ENCODE results near the gene TLDC2. TPM values are rescaled to one million over a fixed set of nuclear protein-coding genes. Genes with fewer than 3 reads are reported as not detected.
A peak's percentile ranks its signal among the peaks of the same experiment; 100 is the strongest.

Gene TLDC2
- total and polyA plus RNA-seq, 2 donors (not counting 1 experiment from before 2014, with no cell fraction given), result under 0.01 to 0.09 TPM

- Histone ChIP-seq H3K9me3 (ENCODE audit: control insufficient read depth, insufficient read depth, low read depth, low read length) (peaks cover 1% of the 10 kb centered on the region), H2AFZ (ENCODE audit: low read length) (no peak overlapping the region), H3K4me2 (ENCODE audit: extremely low read depth, insufficient read depth, low read length) (peak overlapping the region; percentile 63), H3K4me3 (replicated peaks in 1 of 4; ENCODE audit: control extremely low read depth in 1 of 4, insufficient read depth in 1 of 4, low read depth in 3 of 4, low read length in 4 of 4) (no peak overlapping the region), H3K9ac (ENCODE audit: insufficient read depth, low read length) (no peak overlapping the region), H3K4me1 (ENCODE audit: control insufficient read depth, extremely low read depth, insufficient read depth, low read length) (peaks cover 72% of the 10 kb centered on the region), H3K79me2 (ENCODE audit: control insufficient read depth, insufficient read depth, low read length) (peaks cover 98% of the 10 kb centered on the region), H3K27ac (ENCODE audit: insufficient read depth, low read length) (peak overlapping the region; percentile 59), H4K20me1 (ENCODE audit: control insufficient read depth, extremely low read depth, insufficient read depth, low read length) (no peaks in the 10 kb centered on the region), H3K27me3 (ENCODE audit: control insufficient read depth, insufficient read depth, low read length) (no peaks in the 10 kb centered on the region), H3K36me3 (ENCODE audit: control insufficient read depth, insufficient read depth, low read length) (peaks cover 15% of the 10 kb centered on the region)
- TF ChIP-seq, protein P1, sequence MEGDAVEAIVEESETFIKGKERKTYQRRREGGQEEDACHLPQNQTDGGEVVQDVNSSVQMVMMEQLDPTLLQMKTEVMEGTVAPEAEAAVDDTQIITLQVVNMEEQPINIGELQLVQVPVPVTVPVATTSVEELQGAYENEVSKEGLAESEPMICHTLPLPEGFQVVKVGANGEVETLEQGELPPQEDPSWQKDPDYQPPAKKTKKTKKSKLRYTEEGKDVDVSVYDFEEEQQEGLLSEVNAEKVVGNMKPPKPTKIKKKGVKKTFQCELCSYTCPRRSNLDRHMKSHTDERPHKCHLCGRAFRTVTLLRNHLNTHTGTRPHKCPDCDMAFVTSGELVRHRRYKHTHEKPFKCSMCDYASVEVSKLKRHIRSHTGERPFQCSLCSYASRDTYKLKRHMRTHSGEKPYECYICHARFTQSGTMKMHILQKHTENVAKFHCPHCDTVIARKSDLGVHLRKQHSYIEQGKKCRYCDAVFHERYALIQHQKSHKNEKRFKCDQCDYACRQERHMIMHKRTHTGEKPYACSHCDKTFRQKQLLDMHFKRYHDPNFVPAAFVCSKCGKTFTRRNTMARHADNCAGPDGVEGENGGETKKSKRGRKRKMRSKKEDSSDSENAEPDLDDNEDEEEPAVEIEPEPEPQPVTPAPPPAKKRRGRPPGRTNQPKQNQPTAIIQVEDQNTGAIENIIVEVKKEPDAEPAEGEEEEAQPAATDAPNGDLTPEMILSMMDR (conservative IDR thresholded peaks at IDR 0.05 in 1 of 2, IDR thresholded peaks at IDR 0.05 in 1 of 2; ENCODE audit: low read depth in 1 of 2, low read length in 2 of 2), result no peak
- TF ChIP-seq EZH2 (IDR thresholded peaks at IDR 0.05; ENCODE audit: low read length, missing control alignments), result no peak
- no peak for DNase-seq (ENCODE audit: low read depth in 2 of 2)
Measured at GRCh38 chr20:36855241-36855657, 20.7 kb upstream of the TLDC2 start.

DNA sequence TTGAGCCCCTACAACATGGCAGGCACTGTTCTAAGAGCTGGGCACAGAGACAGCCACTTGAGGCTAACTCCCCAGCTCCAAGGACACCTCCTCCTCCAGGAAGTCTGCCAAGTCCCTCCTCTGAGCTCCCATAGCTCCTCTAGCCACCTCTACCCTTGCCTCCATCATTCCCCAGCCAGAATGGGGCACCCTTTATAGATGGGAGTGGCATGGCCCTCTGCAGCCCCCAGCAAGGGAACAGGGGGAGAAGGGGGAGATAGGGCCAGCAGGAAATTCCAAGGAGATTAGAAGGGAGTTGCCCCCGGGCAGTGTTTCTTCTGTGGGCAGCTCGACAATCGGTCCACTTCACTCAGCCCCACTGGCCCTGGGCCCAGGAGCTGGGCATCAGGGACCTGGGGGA is 19.7 kb upstream of the TLDC2 start:
- Histone ChIP-seq H3K27me3 (ENCODE audit: control insufficient read depth, insufficient read depth, low read length) (no peaks in the 10 kb centered on the region), H3K36me3 (ENCODE audit: control insufficient read depth, insufficient read depth, low read length) (peaks cover 15% of the 10 kb centered on the region), H3K27ac (ENCODE audit: insufficient read depth, low read length) (peak overlapping the region; percentile 63), H3K9me3 (ENCODE audit: control insufficient read depth, insufficient read depth, low read depth, low read length) (no peaks in the 10 kb centered on the region), H3K4me3 (replicated peaks in 1 of 4; ENCODE audit: control extremely low read depth in 1 of 4, insufficient read depth in 1 of 4, low read depth in 3 of 4, low read length in 4 of 4) (no peak overlapping the region), H2AFZ (ENCODE audit: low read length) (no peak overlapping the region), H3K9ac (ENCODE audit: insufficient read depth, low read length) (no peak overlapping the region), H4K20me1 (ENCODE audit: control insufficient read depth, extremely low read depth, insufficient read depth, low read length) (no peaks in the 10 kb centered on the region), H3K4me1 (ENCODE audit: control insufficient read depth, extremely low read depth, insufficient read depth, low read length) (peaks cover 77% of the 10 kb centered on the region), H3K79me2 (ENCODE audit: control insufficient read depth, insufficient read depth, low read length) (peaks cover 98% of the 10 kb centered on the region), H3K4me2 (ENCODE audit: extremely low read depth, insufficient read depth, low read length) (peak overlapping the region; percentile 26)
- no peak for TF ChIP-seq EZH2 (IDR thresholded peaks at IDR 0.05; ENCODE audit: low read length, missing control alignments)
- TF ChIP-seq, protein P1 (conservative IDR thresholded peaks at IDR 0.05 in 1 of 2, IDR thresholded peaks at IDR 0.05 in 1 of 2; ENCODE audit: low read depth in 1 of 2, low read length in 2 of 2), result no peak
- DNase-seq (ENCODE audit: low read depth in 2 of 2), result peak in 1 of 2 donors; percentile 33

DNA sequence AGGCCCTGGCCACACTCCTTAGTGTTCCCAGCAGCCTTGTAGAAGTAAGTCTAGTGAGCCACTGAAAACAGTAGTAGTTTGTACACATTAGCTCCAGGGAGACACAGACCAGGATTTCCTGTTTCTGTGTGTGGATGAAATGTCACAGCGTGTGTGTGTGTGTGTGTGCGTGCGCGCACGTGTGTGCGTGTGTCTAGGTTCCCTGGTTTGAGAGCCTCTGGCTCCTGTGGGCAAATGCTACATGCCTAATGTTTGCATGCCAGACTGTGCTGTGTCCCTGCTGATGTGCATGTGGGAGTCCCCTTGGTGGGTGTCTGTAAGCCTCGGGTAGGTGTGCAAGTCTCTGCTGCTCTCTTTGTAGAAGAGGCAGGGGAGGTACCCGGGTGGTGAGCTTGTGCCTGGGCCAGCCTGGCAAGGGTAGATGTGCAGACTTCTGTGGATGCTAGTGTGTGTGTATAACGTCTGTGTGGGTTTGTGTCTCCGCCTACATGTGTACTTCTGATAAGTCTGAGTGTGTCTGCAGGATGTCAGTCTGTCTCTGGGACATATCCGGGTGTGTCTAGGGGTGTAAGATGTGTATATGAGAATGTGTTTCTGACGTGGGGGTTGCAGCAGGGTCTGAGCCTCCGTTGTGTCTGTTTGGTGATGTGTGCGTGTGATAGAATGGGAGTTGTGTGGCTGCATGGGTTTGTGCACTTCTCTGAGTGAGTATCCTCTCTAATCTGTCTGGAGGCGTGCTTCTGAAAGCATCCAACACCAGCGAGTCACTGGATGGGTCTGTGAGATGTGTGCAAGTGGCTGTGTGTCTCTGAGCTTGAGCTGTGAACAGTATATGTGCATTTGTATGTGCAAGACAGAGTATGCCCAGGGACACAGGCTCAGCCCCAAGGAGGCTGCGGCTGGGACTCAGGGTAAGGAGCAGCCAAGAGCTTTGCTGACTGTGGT is 19.0 kb upstream of the TLDC2 start:
- peaks cover 98% of the 10 kb centered on the region for H3K79me2 ChIP-seq (ENCODE audit: control insufficient read depth, insufficient read depth, low read length)
- H3K9ac ChIP-seq (ENCODE audit: insufficient read depth, low read length), result no peak overlapping the region
- H3K4me3 ChIP-seq (replicated peaks in 1 of 4; ENCODE audit: control extremely low read depth in 1 of 4, insufficient read depth in 1 of 4, low read depth in 3 of 4, low read length in 4 of 4), result no peak overlapping the region
- peaks cover 76% of the 10 kb centered on the region for H3K4me1 ChIP-seq (ENCODE audit: control insufficient read depth, extremely low read depth, insufficient read depth, low read length)
- H3K36me3 ChIP-seq (ENCODE audit: control insufficient read depth, insufficient read depth, low read length), result peaks cover 13% of the 10 kb centered on the region
- H2AFZ ChIP-seq (ENCODE audit: low read length), result no peak overlapping the region
- H3K27me3 ChIP-seq (ENCODE audit: control insufficient read depth, insufficient read depth, low read length), result no peaks in the 10 kb centered on the region
- TF ChIP-seq EZH2 (IDR thresholded peaks at IDR 0.05; ENCODE audit: low read length, missing control alignments), result no peak
- TF ChIP-seq, protein P1 (conservative IDR thresholded peaks at IDR 0.05 in 1 of 2, IDR thresholded peaks at IDR 0.05 in 1 of 2; ENCODE audit: low read depth in 1 of 2, low read length in 2 of 2), result no peak
- H3K4me2 ChIP-seq (ENCODE audit: extremely low read depth, insufficient read depth, low read length), result peak overlapping the region; percentile 23
- no peaks in the 10 kb centered on the region for H4K20me1 ChIP-seq (ENCODE audit: control insufficient read depth, extremely low read depth, insufficient read depth, low read length)
- H3K9me3 ChIP-seq (ENCODE audit: control insufficient read depth, insufficient read depth, low read depth, low read length), result no peaks in the 10 kb centered on the region
- peak in 1 of 2 donors; percentile 54 for DNase-seq (ENCODE audit: low read depth in 2 of 2)
- H3K27ac ChIP-seq (ENCODE audit: insufficient read depth, low read length), result peak overlapping the region; percentile 63
